PC-3 (cell line): ENCODE measurements around the gene GABRG3. TPM values are rescaled to one million over a fixed set of nuclear protein-coding genes. Genes with fewer than 3 reads are reported as not detected.

ENCODE experiments used
- ATAC-seq: fragments of 200-7000 bp; cut with Tn5 transposase; 2 replicates; pipeline ENCODE4 v1.9.1; 2020; ENCODE audit warnings: mild to moderate bottlenecking, moderate library complexity
- BruUV-seq: library from RNA; stranded (reverse); fragments of 400-500 nt; replicated peaks from 2 replicates; lab custom pipeline; 2021; lab: Mats Ljungman, UMichigan
- CTCF ChIA-PET: fragments of 300-600 bp; sonication (Branson Sonifier 250); formaldehyde crosslinking; loops from one replicate; lab custom pipeline; 2022; ENCODE audit warnings: antibody characterized with exemption; lab: Charles Lee
- POLR2A ChIA-PET: fragments of 300-600 bp; sonication (Branson Sonifier 250); formaldehyde crosslinking; loops from one replicate; lab custom pipeline; 2022; ENCODE audit warnings: antibody characterized with exemption; ENCODE audit not compliant: unreplicated experiment; lab: Charles Lee
- DNase-seq: peaks from one replicate; pipeline ENCODE4 v3.0.0-alpha.2; 2015
- H2AFZ ChIP-seq: fragments of 300-600 bp; sonication (generic); 2 replicates; pipeline ENCODE4 v1.6.0; 2016; ENCODE audit warnings: antibody characterized with exemption, low read length
- H3F3A ChIP-seq: fragments of 300-600 bp; sonication (generic); one replicate; pipeline ENCODE4 v1.6.0; 2017; ENCODE audit warnings: antibody characterized with exemption, low read length, control low read depth, mild to moderate bottlenecking; ENCODE audit not compliant: unreplicated experiment
- H3K27ac ChIP-seq: fragments of 300-600 bp; sonication (generic); 2 replicates; pipeline ENCODE4 v1.5.1; 2016; ENCODE audit warnings: mild to moderate bottlenecking, low read length
- H3K27me3 ChIP-seq: fragments of 300-600 bp; sonication (generic); 2 replicates; pipeline ENCODE4 v1.6.1; 2016; ENCODE audit warnings: low read length, mixed read lengths
- H3K36me3 ChIP-seq: fragments of 300-600 bp; sonication (generic); 2 replicates; pipeline ENCODE4 v1.6.1; 2016; ENCODE audit warnings: low read depth, mixed run types, low read length, mixed read lengths
- H3K4me1 ChIP-seq: fragments of 300-600 bp; sonication (generic); 2 replicates; pipeline ENCODE4 v1.5.1; 2016; ENCODE audit warnings: low read length; ENCODE audit not compliant: insufficient read depth
- H3K4me2 ChIP-seq: fragments of 300-600 bp; sonication (generic); 2 replicates; pipeline ENCODE4 v1.6.0; 2016; ENCODE audit warnings: low read length
- H3K4me3 ChIP-seq: fragments of 300-600 bp; sonication (generic); 2 replicates; pipeline ENCODE4 v1.5.1; 2016; ENCODE audit warnings: mild to moderate bottlenecking, low read length, mixed read lengths
- H3K79me2 ChIP-seq: fragments of 300-600 bp; sonication (generic); 2 replicates; pipeline ENCODE4 v1.6.1; 2017; ENCODE audit warnings: low read length, mixed read lengths
- H3K9ac ChIP-seq: fragments of 300-600 bp; sonication (generic); 2 replicates; pipeline ENCODE4 v1.6.0; 2016; ENCODE audit warnings: mild to moderate bottlenecking, low read length
- H3K9me2 ChIP-seq: fragments of 300-600 bp; sonication (generic); replicated peaks from 2 replicates; pipeline ENCODE4 v1.6.1; 2016; ENCODE audit warnings: mixed run types, low read length, mixed read lengths
- H3K9me3 ChIP-seq: fragments of 300-600 bp; sonication (generic); 2 replicates; pipeline ENCODE4 v1.6.1; 2016; ENCODE audit warnings: low read length, mixed read lengths
- H4K20me1 ChIP-seq: fragments of 300-600 bp; sonication (generic); 2 replicates; pipeline ENCODE4 v1.6.1; 2016; ENCODE audit warnings: low read length, mixed read lengths
- CTCF ChIP-seq: fragments of 300-600 bp; sonication (generic); conservative IDR thresholded peaks from 2 replicates; pipeline ENCODE4 v1.5.1; 2017; ENCODE audit warnings: antibody characterized with exemption, low read depth, mild to moderate bottlenecking, low read length
- EZH2 ChIP-seq: fragments of 300-600 bp; sonication (generic); IDR thresholded peaks from one replicate; pipeline ENCODE4 v1.6.1; 2017; ENCODE audit warnings: antibody characterized with exemption, mild to moderate bottlenecking, low read length; ENCODE audit not compliant: unreplicated experiment
- EZH2phosphoT487 ChIP-seq: fragments of 300-600 bp; sonication (generic); IDR thresholded peaks from 2 replicates; pipeline ENCODE4 v1.6.1; 2018; ENCODE audit warnings: mild to moderate bottlenecking, antibody characterized with exemption, low read length, borderline replicate concordance
- intact Hi-C: fragments of 100-400 bp; cut with micrococcal nuclease; formaldehyde crosslinking; loops from 2 replicates; pipeline ENCODE4 v1.9.0; 2023
- total RNA-seq: library from RNA; depleted of rRNA; stranded (reverse); fragments of >200 nt; gene quantifications from 2 replicates; pipeline ENCODE4 v1.2.3, GENCODE V29; 2014

GABRG3 gene
- total RNA-seq, 1 experiment from 2014 or later = 0.11 TPM

- no peaks in the 10 kb centered on the region for H3F3A ChIP-seq
- H4K20me1 ChIP-seq = no peaks in the 10 kb centered on the region
- TF ChIP-seq CTCF = no peak
- TF ChIP-seq EZH2 = no peak
- TF ChIP-seq EZH2phosphoT487 = no peak
- no peaks in the 10 kb centered on the region for H3K4me1 ChIP-seq
- ChIA-PET POLR2A (no interaction called here), CTCF (no interaction called here)
- peaks cover 14% of the 10 kb centered on the region; the same call in 1 of the 2 replicates for H3K9me3 ChIP-seq
- intact Hi-C loops = no loop called here
- H3K27ac ChIP-seq = no peak overlapping the region
- no TSS peak for BruUV-seq
- no peak for ATAC-seq
- H3K4me2 ChIP-seq = no peak overlapping the region
- no peak overlapping the region for H3K9ac ChIP-seq
- H3K9me2 ChIP-seq = no peaks in the 10 kb centered on the region
- no peaks in the 10 kb centered on the region for H3K79me2 ChIP-seq
- no peak for DNase-seq
- H3K27me3 ChIP-seq = no peaks in the 10 kb centered on the region
- H3K4me3 ChIP-seq = no peak overlapping the region
- no peak overlapping the region for H2AFZ ChIP-seq
- H3K36me3 ChIP-seq = no peaks in the 10 kb centered on the region
Measured at GRCh38 chr15:27382361-27383025, 411.5 kb downstream of the GABRG3 start.

GRCh38 chr15:27383726-27384125, 412.7 kb downstream of the GABRG3 start:
- Histone ChIP-seq H4K20me1 (no peaks in the 10 kb centered on the region), H3K27ac (no peak overlapping the region), H3K27me3 (no peaks in the 10 kb centered on the region), H3K4me1 (no peaks in the 10 kb centered on the region), H3K79me2 (no peaks in the 10 kb centered on the region), H3K9me3 (peaks cover 14% of the 10 kb centered on the region; the same call in 1 of the 2 replicates), H2AFZ (no peak overlapping the region), H3K4me3 (no peak overlapping the region), H3K9me2 (no peaks in the 10 kb centered on the region), H3K4me2 (no peak overlapping the region), H3F3A (no peaks in the 10 kb centered on the region), H3K9ac (no peak overlapping the region), H3K36me3 (no peaks in the 10 kb centered on the region)
- CTCF ChIA-PET = no interaction called here
- POLR2A ChIA-PET = no interaction called here
- ATAC-seq = no peak
- BruUV-seq = no TSS peak
- intact Hi-C loops = no loop called here
- no peak for DNase-seq
- TF ChIP-seq EZH2 = no peak
- no peak for TF ChIP-seq EZH2phosphoT487
- TF ChIP-seq CTCF = no peak

- TF ChIP-seq EZH2 (no peak), EZH2phosphoT487 (no peak), CTCF (no peak)
- POLR2A ChIA-PET = no interaction called here
- BruUV-seq = no TSS peak
- CTCF ChIA-PET = no interaction called here
- no peak overlapping the region for H3K4me3 ChIP-seq
- H3K36me3 ChIP-seq = no peaks in the 10 kb centered on the region
- no peaks in the 10 kb centered on the region for H3F3A ChIP-seq
- no peak overlapping the region for H3K9ac ChIP-seq
- no peak overlapping the region for H2AFZ ChIP-seq
- no peak overlapping the region for H3K27ac ChIP-seq
- DNase-seq = no peak
- intact Hi-C loops = no loop called here
- H3K79me2 ChIP-seq = no peaks in the 10 kb centered on the region
- H4K20me1 ChIP-seq = no peaks in the 10 kb centered on the region
- H3K4me2 ChIP-seq = no peak overlapping the region
- no peaks in the 10 kb centered on the region for H3K4me1 ChIP-seq
- H3K9me3 ChIP-seq = 0 out of 2 replicates have a peak, but pooled peaks cover 6% of the 10 kb centered on the region
- H3K9me2 ChIP-seq = no peaks in the 10 kb centered on the region
- no peak for ATAC-seq
- no peaks in the 10 kb centered on the region for H3K27me3 ChIP-seq
Measured at GRCh38 chr15:27392163-27392562, 421.2 kb downstream of the GABRG3 start.
